GM21381 (cell line): Measurements from ENCODE around the gene TMEM106B.

ENCODE experiments used
- ATAC-seq: cut with Tn5 transposase; IDR thresholded peaks from one replicate; pipeline ENCODE4 v1.9.1; 2021; ENCODE audit warnings: mild to moderate bottlenecking, moderate library complexity; ENCODE audit not compliant: unreplicated experiment

Gene TMEM106B

DNA sequence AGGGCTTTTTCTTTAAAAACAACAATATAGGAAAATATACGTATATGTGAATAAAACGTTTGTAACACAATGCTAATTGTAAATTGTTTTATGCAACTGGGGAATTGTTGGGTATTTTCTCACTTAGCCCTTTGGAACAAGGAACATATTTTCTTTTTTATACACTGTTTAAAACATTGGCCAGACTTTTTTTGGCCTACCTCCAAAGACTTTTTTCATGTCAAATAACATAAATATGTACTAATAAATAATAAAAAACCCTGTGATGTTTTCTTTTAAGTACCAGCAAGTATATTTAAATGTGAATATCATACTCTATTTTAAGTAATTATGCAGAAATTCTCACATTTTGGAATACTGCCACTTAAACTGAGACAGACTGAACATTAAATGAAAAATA, 15.7 kb downstream of the TMEM106B start:
- ATAC-seq, result no peak

DNA sequence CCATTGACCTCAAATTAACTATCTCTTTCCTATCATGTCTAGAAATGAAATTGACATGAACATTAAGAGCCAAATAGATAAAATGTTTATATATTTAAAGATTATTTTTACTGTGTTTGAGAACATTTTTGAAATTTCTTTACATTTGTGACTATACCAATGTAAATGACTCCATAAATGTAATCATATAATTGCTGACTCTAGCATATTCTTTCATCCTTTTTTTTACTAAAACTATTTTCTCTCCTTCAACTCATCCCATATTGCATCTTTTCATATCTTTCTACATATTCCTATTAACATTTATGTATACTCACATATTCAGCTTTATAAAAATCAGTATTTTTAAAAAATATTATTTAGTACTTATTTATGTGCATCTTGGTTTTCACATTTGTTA, 16.9 kb downstream of the TMEM106B start:
- no peak for ATAC-seq

DNA sequence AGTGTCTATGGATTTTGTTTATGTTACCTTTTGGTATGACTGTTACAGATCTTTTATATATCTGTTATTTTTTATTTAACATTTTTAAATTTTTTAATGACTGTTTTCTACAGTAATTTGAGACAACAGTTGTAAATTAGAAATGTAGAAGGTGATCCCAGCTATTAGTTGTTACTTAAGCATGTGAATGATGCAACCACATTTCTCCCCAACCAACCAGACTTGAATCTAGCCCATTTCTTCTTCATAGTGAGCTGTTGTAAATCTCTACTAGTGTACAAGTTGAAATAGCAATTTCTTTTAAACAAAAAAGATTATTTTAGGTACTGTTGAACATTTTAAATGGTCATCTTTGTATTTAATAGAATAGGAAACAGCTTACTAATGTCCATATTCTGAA, 18.0 kb downstream of the TMEM106B start:
- ATAC-seq, result no peak

DNA sequence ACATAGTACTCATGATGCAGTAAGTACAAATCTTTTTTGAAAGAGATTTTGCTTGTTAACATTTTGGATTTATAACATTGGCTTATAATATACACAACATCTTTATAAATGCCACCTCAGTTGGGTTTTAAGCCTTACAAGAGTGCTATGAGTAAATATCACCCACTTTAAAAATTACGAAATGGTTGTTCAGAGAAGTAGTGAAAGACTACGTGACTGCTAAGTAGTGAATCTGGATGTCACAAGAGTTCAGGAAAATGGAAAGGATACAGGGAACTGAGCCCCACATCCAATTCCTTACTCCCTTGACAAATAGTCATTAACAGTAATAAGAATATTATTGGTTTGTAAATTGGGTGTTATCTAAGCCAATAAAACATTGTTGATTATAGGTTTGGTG, 20.0 kb downstream of the TMEM106B start:
- no peak for ATAC-seq

DNA sequence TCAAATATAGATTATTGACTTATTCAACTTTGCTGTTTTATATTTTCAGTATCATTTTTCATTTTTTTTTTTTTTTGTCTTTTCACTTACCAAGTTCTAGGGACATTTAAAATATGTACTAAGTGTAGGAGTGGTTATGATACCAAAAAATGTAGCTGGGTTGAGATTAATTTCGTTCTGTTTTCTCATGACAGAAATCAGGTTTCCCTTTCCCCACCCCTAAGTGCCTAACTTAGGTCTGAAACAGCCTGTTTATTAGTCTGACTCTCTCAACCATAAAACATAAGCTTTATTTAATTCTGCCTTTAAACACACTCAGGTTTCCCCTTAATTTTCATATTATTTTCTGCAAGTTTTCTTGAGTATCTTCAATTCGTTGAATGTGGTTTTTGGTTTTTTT, 22.1 kb downstream of the TMEM106B start:
- peak; percentile 68 for ATAC-seq

DNA sequence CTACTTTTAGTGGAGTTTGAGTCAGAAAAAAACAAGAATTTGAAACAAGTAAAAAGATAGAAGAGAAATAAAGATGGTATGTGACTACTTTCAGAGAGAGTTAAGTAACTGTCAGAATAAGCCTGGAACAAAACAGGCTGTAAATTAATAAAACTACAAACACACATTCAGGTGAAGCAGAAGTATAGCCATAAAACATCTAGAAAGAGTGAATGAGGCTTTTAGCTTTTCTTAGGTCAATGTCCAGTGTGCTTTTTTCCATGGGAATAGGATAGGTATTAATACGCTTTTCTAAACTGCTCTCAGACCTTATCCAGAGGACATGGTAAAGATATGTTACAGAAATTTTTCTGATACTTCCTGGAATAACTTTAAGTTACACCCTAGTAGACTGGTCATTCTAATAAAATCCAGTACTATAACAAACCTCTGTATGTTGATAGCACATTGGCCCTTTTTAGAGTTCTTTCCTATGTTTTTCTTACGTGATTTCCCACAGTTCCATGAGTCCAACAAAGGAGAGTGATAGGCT, 23.3 kb downstream of the TMEM106B start:
- no peak for ATAC-seq

DNA sequence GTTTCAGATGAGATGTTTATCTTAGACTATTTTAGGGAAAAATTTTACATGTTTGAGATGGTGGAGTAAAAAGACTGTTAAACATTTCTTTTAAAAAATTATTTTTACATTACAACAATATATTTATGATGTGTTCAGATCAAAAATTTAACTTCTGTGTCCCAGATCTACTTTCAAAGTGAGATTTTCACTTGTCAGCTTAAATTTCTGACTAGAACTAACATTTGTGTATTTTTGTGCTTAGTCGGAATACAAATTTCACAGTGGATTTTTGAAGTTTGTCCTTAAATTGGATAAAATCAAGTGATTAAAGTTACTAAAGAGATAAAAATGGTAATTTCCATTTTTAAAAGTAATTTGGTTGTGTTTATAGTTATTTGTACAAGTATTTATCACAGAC, 24.9 kb downstream of the TMEM106B start:
- ATAC-seq, result no peak

DNA sequence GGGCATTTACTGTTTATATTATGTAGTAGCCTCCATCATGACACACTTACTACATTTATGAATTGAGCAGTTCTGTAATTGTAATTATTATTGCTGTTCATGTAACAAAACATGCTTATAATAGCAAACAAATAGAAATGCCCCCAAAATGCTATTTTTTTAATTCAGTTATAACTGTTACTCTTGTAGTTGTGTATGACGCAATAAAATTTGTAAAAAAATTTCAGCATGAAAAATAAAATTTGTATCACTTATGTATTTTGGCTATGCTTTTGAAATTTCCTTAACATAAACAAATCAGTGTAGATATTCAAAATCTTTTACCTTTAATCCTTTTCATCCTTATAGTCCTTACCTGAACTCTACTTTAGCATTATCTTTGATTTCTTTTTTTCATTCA, 25.9 kb downstream of the TMEM106B start:
- ATAC-seq, result no peak

DNA sequence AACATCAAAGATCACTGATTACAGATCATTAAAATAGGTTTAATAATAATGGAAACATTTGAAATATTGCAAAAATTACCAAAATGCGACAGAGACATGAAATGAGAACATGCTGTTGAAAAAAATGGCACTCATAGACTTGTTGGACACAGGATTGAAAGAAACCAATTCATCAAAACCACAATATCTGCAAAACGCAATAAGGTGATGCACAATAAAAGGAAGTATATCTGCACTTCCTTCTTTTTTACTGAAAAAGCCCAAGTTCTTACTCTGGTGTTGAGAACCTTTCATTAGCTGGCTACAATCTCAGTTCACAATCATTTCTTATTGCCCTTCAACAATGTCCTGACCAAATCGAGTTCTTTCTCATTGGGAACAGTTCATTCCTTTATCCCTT, 28.7 kb downstream of the TMEM106B start:
- no peak for ATAC-seq

DNA sequence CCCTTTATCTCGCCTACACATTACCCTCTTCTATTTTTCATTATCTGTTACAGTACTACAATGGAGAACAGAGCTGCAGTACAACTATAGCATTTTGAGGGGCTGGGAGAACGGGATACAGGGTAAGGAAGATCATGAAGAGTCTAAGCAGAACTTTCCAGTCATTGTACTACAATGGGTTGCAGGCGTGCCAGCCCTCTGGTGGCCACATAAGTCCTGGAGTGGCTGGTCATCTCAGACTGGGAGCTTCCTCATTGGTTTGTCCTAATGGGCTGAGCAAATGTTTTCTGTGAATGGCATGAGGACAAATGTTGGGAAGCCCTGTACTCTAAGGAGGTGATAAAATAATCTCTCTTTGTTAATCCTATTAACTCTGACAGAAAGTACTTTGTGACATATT, 33.0 kb downstream of the TMEM106B start:
- no peak for ATAC-seq

DNA sequence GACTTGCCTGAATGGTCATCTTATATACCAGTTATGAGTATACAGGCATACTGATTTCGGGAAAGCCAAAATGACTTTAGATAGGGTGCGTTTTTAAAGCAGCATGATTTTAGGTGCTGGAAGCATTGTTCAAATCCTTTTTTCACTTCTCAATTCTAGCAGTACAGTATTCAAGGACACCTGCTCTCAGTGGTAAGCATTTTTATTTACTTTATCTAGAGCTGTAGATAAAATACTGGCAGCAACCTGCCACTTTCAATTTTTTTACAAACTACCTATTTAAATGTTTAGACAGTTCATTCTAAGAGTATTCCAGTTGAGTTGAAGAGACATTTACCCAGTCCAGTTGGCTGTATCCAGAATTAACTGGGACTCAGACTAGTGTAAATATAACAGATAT, 33.6 kb downstream of the TMEM106B start:
- ATAC-seq, result no peak

DNA sequence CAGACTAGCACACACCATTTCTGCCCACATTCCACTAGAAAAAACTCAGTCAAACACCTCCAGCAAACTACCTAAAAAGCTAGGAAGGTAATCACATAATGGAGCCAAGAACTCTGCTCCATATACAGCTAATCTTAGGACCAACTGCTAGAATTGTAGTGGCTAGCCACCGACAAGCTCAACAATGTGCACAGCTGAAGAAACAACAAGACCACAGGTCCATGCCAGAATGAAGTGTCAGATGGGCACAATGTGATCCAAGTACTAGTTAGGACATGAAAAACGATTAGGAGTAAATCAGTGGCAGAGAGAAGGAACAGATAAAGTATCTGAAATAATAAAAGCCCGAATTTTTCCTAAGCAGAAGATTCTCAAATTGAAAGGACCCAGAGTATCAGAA, 38.6 kb downstream of the TMEM106B start:
- ATAC-seq, result no peak

DNA sequence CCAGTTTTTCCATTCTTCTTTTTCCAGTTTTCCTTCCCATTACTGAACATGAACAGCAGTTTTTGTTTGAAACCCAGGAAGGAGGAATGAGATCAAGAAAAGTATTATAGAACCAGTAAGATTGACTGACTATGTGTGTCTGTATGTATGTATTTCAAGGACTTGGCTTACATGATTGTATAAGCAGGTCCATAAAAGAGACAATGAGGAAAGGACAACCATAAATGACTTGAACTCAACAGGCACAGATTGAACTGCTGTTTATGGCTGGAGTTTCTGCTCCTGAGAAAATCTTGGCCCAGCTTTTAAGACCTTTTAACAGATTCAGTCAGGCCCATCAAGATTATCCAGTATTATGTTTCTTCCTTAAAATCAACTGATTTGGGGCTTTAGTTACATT, 39.1 kb downstream of the TMEM106B start:
- no peak for ATAC-seq

DNA sequence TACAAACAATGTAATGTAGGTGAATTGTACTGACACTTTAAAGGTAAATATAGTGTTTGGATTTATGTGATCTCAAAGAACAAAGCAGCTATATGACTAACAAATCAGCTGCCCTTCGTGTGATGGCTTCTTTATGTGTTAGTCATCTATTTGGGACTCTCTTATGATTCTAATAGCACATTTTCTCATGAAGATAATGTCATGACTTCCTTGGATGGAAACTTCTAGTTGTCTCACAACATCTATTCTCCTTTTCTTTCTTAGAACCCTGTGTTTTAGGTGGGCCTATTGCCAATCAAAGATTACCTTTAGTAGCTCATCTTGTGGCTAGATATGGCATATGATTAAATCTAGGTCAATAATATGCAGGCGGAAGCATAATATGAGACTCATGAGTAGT, 45.0 kb downstream of the TMEM106B start:
- no peak for ATAC-seq

DNA sequence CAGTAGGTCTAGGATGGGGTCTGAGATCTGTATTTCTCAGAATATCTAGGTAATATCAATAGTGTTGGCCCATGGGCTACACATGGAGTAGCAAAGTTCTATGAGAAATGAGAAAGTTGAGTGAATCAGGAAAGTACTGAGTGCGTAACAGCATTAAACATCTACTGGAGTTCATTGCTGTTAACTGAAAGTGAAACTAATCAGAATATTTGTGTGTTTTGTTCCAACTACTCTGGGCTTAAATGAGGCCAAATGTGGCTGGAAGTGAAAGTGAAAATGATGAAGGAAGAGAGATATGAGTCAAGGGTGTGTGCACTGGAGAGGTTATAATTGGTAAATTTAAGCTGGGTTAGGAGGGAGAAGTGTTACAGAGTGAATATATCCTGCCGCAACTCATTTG, 46.5 kb downstream of the TMEM106B start:
- ATAC-seq, result peak; percentile 100

DNA sequence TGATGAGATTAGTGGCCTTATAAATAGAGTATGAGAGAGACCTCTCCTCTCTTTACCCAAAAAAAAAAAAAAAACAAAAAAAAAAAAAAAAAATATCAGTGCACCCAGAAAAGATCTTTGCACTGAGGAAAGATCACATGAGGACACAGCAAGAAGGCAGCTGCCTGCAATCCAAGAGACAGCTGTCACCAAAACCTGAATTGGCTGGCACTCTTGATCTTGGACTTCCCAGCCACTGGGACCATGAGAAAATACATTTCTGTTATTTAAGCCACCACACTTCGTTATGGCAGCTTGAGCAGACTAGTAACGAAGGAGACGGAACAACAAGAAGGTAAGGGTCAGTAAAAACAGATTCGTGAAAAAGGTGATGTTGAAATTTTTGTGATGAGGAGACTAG, 47.0 kb downstream of the TMEM106B start:
- no peak for ATAC-seq

DNA sequence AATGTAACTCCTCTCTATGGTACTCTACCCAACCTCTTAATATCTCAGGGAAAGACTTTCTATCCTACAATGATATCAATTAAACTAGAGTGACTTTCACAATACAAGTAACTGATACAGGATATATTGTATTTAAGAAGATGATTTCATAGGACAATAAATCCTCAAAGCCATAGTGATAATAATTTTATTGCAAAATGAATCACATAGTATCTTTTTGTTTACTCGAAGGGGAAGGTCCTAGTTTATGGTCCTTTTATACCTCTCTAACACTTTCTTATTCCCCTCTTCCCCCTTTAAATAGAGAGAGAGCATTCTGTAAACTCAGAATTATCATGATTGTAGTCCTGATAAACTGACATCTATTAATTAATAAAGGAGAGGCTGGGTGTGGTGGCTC, 56.4 kb downstream of the TMEM106B start:
- no peak for ATAC-seq

DNA sequence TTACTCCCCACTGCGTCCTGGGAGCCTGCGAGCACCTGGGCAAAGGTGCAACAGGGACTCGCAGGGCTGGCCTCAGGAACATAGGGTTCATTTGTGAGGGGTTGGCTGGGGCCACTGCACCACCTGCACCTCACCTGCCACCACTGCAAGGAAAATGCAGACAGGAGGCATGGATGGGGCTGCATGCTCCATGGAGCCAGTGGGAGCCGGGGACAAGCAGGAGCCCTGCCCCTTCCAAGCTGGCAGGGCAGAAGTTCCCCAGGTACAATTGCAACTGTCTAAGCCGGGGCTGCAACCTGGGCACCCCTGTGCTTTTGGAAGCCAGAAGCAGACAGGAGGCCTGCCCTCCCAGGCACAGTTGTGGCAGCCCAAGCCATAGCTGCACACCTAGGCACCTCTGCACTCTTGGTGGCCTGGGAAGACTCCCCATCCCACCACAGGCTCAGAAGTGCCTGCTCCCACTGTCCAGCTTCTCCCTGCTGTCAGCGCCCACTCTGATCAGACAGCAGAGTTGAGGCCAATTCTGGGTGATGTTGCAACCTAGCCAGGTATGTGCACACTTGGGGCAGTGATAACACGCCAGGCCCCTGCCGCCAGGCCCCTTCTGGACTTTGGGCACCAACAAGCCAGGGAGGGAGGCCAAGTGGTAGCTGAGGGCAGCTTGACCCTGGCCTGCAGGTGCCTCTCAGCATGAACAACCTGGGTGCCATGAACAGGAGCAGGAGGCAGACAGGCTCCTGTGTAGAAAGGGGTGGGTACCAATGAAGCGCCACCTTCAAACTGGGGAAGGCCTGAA, 58.2 kb downstream of the TMEM106B start:
- ATAC-seq, result no peak

DNA sequence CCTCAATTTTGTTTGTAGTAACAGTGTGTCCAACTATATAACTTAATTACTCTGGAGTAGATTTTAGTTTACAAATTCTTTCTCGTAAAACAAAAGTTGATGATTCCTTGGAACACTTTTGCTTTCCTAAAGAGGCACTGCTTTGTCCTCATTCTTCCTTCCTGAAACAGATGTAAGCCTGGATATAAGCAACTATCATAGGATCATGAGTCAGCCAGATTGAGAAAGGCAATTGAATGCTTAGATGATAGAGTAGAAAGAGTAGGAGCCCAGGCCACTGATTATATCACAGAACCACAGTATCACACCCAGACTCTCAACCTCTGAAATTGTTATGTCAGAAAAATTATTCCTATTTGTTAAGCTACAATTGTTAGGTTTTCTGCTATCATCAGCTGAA, 69.9 kb downstream of the TMEM106B start:
- no peak for ATAC-seq

DNA sequence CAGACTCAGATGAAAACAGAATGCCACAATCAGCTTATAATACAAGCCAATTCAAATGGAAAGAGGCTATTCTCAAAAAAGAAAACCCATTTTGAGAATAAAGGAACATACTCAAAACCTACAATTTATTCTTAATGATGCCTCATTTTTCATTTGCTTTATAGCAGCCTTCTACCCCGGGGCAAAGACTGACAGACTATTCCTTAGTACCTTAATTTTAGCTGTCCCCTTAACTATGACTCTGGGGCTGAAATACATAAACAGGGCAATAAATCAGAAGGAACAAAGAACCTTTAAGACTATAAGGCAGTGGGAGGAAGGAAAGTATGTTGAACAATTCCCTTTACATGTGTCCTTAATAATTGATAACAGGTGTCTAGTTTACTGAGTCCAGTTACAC, 76.8 kb downstream of the TMEM106B start:
- ATAC-seq, result no peak

DNA sequence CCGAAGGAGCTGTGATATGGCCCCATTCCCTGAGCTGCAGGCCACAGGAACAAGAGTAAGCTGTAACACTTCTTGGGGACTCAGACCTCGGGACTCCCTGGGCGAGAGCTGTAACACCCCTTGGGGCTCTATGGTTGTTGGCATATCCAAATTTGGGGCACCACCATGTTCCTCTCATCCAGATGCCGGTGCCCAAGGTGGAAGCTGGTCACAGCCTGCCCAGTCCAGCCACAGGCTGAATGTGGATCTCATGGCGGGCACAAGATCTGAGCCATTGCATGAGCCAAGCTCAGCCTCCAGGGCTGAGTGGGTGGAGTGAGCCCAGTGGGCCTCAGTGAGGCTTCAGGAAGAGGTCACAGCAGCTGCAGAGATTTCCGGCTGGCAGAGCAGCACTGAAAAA, 78.9 kb downstream of the TMEM106B start:
- no peak for ATAC-seq

DNA sequence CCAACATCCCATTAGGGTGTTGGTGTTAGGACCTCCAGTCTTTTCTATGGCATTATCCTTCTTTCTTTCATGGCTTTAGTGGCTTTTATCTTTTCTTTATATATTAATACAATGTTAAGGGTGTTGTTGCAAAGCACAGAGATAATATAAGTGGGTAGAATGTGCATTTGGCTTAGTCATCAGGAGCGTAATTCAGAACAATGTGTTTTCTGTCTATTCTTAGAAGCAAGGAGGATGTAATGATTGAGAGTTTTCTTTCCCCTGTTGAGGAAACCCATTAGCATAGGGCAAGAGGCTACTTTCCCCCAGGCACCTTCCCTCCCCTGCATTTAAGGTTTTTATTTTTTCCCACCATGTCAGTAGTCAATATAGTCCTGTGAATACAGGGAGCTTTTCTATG, 79.7 kb downstream of the TMEM106B start:
- no peak for ATAC-seq

DNA sequence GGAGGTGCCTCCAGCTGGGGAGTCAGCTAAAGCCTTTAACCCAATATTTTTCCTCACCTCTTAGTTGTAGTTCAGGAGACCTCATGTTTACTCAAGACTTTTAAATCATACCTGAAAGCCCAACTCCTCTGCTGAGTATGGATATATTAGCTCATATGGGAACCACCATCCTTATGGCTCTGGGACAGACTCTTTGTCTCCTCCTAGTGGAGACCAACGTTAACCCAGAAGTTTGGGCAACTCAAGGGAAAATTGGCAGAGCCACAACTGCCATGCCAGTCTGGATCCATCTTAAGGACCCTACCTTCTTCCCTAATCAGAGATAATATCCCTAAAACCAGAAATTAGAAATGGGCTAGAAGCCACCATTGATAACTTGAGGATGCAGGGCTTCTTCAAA, 80.8 kb downstream of the TMEM106B start:
- ATAC-seq, result no peak
